H1 (cell line): ENCODE results near the gene AGBL4.

Experiments used
- CEBPB ChIP-seq: IDR thresholded peaks from 2 replicates; pipeline ENCODE4 v1.6.1; 2012; ENCODE audit warnings: low read depth, low read length
- CHD2 ChIP-seq: IDR thresholded peaks from 2 replicates; pipeline ENCODE4 v1.6.1; 2012; ENCODE audit warnings: low read length, improper control_type of control experiment
- CTCF ChIP-seq, 3 experiments: IDR thresholded peaks; 1 replicate in 2 of 3; 2 replicates in 1 of 3; pipeline versions ENCODE4 v1.5.1 to v1.6.1; 2011; ENCODE audit warnings: low read length in 3 of 3, mild to moderate bottlenecking in 3 of 3, inconsistent platforms in 2 of 3, low read depth in 1 of 3, moderate library complexity in 1 of 3; ENCODE audit not compliant: insufficient read depth in 1 of 3; ENCODE audit errors: control extremely low read depth in 1 of 3
- EZH2 ChIP-seq: fragments of 200-600 bp; sonication (generic); IDR thresholded peaks from 2 replicates; pipeline ENCODE4 v1.7.1; 2012; ENCODE audit warnings: low read depth, mild to moderate bottlenecking, moderate library complexity, low read length, inconsistent platforms; ENCODE audit not compliant: severe bottlenecking
- POLR2AphosphoS5 ChIP-seq: IDR thresholded peaks from 2 replicates; pipeline ENCODE4 v1.6.1; 2011; ENCODE audit warnings: low read depth, low read length
- RAD21 ChIP-seq, 2 experiments: IDR thresholded peaks in 1 of 2; conservative IDR thresholded peaks in 1 of 2; 2 replicates each; pipeline ENCODE4 v1.6.1; 2011; ENCODE audit warnings: low read depth in 2 of 2, low read length in 2 of 2, improper control_type of control experiment in 1 of 2, inconsistent platforms in 1 of 2, mild to moderate bottlenecking in 1 of 2, moderate library complexity in 1 of 2
- RFX5 ChIP-seq: IDR thresholded peaks from 2 replicates; pipeline ENCODE4 v1.6.1; 2011; ENCODE audit warnings: low read depth, low read length, improper control_type of control experiment, borderline replicate concordance
- SP1 ChIP-seq: IDR thresholded peaks from 2 replicates; pipeline ENCODE4 v1.6.1; 2011; ENCODE audit warnings: low read depth, low read length
- USF2 ChIP-seq: IDR thresholded peaks from 2 replicates; pipeline ENCODE4 v1.6.1; 2011; ENCODE audit warnings: low read length, improper control_type of control experiment
- YY1 ChIP-seq: IDR thresholded peaks from 2 replicates; pipeline ENCODE4 v1.6.1; 2011; ENCODE audit warnings: low read depth, mild to moderate bottlenecking, low read length
- ZNF274 ChIP-seq: IDR thresholded peaks from 2 replicates; pipeline ENCODE4 v1.7.0; 2012; ENCODE audit warnings: low read length, borderline replicate concordance; ENCODE audit errors: extremely low read depth

- TF ChIP-seq POLR2AphosphoS5 = no peak
- no peak for TF ChIP-seq YY1
- TF ChIP-seq CHD2 = no peak
- no peak for TF ChIP-seq CTCF (IDR thresholded peaks at IDR 0.05; ENCODE audit: control extremely low read depth in 1 of 3, insufficient read depth in 1 of 3, low read depth in 1 of 3, low read length in 3 of 3)
- TF ChIP-seq SP1 = no peak
- TF ChIP-seq RFX5 = no peak
- TF ChIP-seq ZNF274 = no peak
- no peak for TF ChIP-seq CEBPB
- no peak for TF ChIP-seq USF2
- TF ChIP-seq RAD21 (IDR thresholded peaks at IDR 0.05 in 1 of 2, conservative IDR thresholded peaks at IDR 0.05 in 1 of 2; ENCODE audit: low read depth in 2 of 2, low read length in 2 of 2) = no peak
- TF ChIP-seq EZH2 = no peak
Measured at GRCh38 chr1:48596046-48596445, 1427.7 kb downstream of the AGBL4 start.
